Right ventricle myocardium superior (tissue), 1 donor: ENCODE results near the gene GATB. TPM values are rescaled to one million over a fixed set of nuclear protein-coding genes. Genes with fewer than 3 reads are reported as not detected.
A peak's percentile ranks its signal among the peaks of the same experiment; 100 is the strongest.

Source experiments
- ATAC-seq: fragments of 200-7000 bp; cut with Tn5 transposase; one replicate; pipeline ENCODE4 v1.9.1; 2020; ENCODE audit warnings: mild to moderate bottlenecking; ENCODE audit not compliant: poor library complexity
- DNase-seq: peaks from one replicate; pipeline ENCODE4 v3.0.0-alpha.2; 2020
- intact Hi-C: fragments of 100-400 bp; cut with DNase I; formaldehyde crosslinking; loops from one replicate; pipeline ENCODE4 v1.11.2; 2022
- total RNA-seq: library from RNA; stranded (reverse); fragmentation: NEBNext Ultra II Directional; extraction: Animal tissue kit (Norgen Biotek cat#: 25700); gene quantifications from one replicate; pipeline ENCODE4 v1.2.1, GENCODE V29; 2021
- donor health status: DM: no; HTN: yes; CAD: no; lungs with severe emphysema.

GATB gene
- total RNA-seq, 1 donor from 2014 or later: 147 TPM

DNA sequence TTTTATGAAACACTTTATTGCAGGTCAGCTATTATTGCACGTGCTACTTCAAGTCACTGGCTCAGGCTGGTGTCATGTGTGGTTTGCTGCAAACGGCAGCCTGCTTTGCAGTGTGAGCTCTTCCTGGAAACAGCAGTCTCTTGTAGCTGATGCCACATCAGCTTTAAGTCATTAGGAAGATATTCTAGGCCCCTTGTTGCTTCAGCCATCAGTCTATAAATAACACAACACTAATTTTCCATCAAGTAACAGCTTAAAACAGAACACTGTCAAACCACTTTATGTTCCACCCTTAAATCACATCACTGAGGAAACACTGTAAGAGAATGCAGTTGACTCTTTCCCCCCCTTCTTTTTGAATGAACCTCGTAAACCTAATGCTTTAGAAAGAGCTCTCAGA is 93.8 kb downstream of the GATB start:
- intact Hi-C loops: no loop called here
- DNase-seq (no peak), ATAC-seq (no peak)

DNA sequence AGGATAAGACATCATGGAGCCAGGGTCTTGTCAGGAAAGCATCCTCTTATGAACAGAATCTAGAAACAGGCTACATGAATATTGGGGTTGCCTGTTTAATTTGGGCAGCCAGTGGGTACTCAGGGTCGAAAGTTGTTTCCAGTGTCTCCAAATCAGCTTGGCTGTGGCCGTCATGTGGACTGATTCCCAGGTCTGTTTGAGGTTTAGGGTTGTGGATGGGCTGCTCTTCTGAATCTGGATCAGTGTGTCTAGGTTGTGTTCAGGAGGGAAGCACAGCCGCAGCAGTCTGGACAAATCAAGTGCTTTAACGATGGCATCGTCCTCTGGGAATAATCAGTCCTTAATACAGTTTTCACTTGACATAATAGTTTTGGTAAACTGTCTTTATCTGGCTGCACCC is 94.3 kb downstream of the GATB start:
- DNase-seq (no peak), ATAC-seq (no peak)
- intact Hi-C loops: no loop called here

DNA sequence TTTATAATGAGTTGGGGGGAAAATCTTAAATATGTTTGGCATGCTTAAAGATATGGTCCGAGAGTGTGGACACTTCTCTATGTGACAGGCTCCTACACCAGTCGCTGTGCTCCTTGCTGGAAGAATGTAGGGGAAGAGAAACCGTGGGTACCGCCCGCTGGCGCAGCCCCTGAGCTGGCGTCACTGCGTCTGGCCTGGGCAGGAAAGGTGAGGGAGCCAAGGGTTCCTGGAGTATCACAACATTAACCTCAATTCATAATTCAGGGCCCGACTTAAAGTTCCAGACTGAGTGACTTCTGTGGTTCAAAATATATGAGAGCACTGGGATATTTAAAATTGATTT is 95.1 kb downstream of the GATB start:
- ATAC-seq (no peak), DNase-seq (no peak)
- intact Hi-C loops: no loop called here

GRCh38 chr4:151665022-151665784 is 95.6 kb downstream of the GATB start:
- DNase-seq (no peak), ATAC-seq (no peak)
- intact Hi-C loops: no loop called here

DNA sequence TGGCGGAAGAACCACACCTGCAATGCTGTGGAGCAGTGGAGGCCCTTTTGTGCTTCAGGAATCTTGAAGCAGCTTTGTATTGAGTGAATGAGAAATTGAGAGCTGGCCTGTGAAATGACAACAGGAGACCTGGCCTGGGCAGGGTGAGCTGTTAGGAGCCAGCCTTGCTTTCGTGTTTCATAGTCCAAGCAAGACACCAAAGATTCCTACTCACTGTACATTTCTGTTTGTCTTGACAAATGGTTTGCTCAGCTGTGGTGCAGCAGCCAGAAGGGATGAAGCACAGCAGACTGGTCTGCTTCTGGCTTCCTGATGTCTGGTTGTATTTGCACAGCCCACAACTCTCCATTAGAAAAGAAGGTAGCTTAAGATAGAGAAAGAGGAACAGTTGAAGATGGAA is 96.5 kb downstream of the GATB start:
- no peak for DNase-seq
- intact Hi-C loops: no loop called here
- no peak for ATAC-seq

DNA sequence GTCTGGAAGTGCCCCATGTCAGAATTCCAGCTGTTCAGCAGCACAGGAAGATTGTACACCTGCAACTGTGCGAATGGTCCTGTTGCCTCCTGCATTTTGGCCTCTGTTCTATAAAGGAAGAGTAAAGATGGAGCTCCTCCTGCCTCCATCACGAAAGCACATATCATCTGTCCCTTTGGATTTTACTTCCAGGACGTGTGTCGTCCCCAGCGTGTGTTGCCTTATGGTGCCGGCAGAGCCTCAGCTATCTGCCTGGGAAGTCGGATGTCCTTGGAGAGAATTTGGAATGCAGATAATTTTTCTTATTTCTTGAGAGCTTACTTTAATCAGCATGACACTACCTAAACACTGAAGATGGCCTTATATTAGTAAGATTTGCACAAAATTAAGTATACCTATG is 97.7 kb downstream of the GATB start:
- DNase-seq (no peak), ATAC-seq (no peak)
- intact Hi-C loops: no loop called here

DNA sequence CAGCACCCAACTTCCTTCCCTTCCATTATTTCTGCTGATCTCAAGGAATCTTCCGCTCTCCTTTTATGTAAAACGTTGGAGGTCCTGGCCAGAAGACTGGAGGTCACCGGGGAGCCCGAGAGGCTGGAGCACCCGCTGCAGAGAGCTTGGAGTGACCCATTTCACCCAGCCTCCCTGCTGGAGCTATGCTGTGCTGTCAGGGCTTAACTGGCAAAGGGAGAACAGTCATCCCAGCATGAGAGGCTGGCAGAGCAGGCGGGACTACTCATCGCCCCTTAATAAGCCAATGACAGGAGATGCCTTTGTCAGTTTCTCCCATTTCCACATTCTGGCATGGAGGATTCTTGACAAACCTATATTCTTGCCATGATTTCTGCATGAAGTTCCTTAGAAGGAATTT is 98.9 kb downstream of the GATB start:
- no peak for DNase-seq
- intact Hi-C loops: no loop called here

DNA sequence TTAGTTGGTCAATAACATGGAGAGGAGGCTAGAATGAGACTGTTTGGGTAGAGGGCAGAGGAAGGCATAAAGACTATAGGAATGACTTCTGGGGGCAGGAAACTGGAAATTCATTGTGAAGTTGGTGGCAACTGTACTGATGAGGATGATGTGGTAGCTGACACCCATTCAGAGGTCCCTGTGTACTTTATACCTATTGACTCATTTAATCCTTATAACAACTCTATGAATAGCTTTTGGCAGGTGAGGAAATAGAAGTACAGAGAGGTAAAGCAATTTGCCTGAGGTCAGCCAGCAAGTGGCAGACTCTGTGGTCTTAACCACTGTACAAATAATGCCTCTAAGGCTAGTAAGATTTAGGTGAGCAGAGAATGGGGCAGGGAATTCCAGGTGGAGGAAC is 100.1 kb downstream of the GATB start:
- intact Hi-C loops: no loop called here
- ATAC-seq (no peak), DNase-seq (no peak)

More for the DNA sequence above, 98.9 kb downstream of the GATB start:
- no peak for ATAC-seq

DNA sequence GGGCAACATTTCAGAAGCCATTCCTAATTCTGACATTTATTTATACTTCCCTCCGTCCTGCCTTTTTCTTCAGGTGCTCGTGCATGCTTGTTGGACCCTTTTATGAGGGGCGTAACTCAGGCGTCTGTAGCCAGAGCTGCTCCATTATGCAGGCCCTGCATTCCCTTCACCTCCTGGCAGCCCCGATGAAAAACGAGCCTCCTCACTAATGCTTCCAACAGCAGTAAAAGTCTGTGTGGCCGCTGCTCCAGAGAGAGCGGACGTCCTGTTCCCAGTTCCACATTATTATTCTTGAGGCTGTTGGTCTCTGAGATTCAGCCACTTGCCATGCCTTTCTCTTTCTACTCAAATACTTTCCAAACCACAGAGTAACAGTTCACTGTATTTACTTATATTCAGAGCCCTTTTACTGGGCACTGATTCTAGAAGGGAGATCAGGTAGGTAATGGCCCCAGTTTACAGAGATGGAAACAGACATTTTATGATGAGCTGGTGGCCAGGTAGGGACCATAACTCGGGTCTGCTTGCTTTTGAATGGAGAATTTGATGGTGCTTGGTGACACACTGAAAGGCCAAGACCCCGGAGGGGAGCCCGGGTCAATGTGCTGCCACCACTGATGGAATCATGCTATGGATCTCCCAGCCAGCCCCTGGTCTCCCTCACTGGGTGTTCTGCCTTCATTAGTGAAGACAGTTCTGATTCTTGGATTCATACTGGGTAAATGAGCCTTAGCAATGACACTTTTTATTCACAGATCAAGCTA is 101.0 kb downstream of the GATB start:
- intact Hi-C loops: no loop called here
- DNase-seq (no peak), ATAC-seq (no peak)

DNA sequence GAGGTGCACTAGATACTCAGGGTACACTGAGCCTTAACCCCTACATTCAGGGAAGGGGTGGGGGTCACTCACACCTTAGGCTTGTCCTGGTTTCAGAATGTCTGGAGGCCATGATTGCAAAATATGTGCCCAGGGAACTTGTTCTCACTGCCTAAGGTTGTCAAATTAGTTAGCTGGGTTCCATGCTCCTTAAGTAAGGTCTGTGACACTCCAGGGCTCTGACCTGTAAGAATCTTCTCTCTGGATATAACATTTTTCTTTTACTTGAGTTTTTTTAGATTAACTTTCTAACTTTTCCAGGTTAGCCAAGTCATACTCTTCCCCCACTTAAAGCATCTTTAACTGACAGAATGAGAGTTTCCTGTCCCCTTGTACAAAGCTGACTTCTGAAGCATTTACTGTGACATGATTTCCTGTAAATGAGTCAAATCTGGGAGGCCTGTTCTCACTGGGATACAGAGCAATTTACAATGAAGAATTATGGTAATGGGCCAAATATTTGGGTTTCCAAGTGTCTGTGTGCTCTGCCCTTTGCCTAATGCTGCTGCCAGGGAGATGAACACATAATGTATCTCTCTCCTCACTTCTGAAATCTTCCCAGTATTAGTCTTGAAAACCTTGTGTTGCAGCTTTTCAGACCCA is 101.7 kb downstream of the GATB start:
- ATAC-seq: no peak
- intact Hi-C loops: no loop called here
- no peak for DNase-seq

GRCh38 chr4:151657896-151658295 is 102.9 kb downstream of the GATB start:
- no peak for ATAC-seq
- DNase-seq: no peak
- intact Hi-C loops: no loop called here

GRCh38 chr4:151656058-151656457 is 104.7 kb downstream of the GATB start:
- intact Hi-C loops: no loop called here
- ATAC-seq (no peak), DNase-seq (no peak)

- DNase-seq (no peak), ATAC-seq (no peak)
- intact Hi-C loops: no loop called here
Observed at GRCh38 chr4:151653548-151653918, 107.3 kb downstream of the GATB start.

DNA sequence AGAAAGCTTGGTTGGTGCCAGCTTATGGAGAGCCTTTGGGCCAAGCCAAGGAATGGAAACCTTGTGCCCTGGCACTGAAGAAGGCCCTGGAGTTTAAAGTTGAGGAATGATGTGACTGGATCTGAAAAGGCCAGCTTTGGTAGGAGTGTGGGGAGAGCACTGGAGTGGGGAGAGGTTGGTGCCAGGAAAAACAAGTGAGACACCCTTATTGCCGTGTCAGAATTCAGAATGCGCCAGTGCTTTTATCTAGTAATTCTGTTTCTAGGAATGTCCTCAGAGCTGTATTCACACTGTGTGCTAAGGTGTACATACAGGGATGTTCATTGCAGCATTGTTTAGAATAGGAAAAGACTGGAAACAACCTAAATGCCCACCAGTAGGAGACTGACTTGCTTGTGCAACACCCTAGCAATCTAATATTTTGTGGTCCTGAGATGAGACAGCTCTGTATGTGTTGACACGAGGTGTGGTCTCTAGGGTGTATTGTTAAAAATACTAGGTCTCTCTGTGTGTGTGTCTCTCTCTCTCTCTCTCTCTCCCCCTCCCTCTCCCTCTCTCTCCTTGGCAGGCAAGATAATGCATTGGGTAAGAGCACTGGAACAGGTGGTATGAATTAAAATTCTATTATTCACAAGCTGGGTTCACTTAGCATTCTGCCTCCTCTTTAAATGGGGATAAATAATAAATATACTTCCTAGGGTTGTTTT is 107.8 kb downstream of the GATB start:
- intact Hi-C loops: no loop called here
- ATAC-seq (peak; percentile 52), DNase-seq (no peak)

DNA sequence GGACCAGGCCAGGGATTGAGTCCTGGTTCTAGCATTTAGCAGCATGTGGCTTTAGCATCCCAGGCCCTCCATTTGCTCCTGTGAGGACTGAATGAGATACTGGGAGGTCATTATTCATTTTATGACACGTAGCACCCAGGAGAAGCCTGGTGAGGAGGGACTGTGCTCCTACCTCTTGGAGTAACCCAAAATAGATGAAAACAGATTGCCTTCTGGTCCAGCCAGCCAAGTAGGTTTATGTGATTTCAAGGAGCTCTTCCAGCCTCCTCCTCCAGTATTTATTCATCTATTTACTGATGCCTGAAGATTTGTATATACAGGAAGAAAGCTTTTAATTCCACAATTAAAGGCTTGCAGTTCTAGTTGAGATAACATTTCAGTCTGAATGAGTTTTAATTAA is 109.3 kb downstream of the GATB start:
- intact Hi-C loops: no loop called here
- no peak for DNase-seq
- ATAC-seq: no peak

DNA sequence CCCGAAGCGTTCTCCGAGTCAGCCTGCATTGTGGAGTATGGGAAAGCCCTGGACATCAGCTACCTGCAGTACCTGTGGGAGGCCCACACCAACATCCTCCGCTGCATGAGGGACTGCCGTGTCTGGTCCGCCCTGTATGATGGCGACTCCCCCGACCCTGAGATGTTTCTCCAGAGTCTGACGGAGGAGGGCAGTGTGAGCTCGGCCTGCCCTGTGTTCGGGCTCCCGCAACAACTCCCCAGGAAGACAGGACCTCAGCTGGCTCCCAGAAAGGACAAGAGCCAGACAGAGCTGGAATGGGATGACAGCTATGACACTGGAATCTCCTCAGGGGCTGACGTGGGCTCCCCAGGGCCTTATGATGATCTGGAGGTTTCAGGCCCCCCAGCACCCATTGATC is 111.3 kb downstream of the GATB start:
- peak; percentile 34 for ATAC-seq
- DNase-seq: no peak
- intact Hi-C loops: no loop called here

- intact Hi-C loops: no loop called here
- DNase-seq (no peak), ATAC-seq (no peak)
Observed at GRCh38 chr4:151646322-151646721, 114.5 kb downstream of the GATB start.

DNA sequence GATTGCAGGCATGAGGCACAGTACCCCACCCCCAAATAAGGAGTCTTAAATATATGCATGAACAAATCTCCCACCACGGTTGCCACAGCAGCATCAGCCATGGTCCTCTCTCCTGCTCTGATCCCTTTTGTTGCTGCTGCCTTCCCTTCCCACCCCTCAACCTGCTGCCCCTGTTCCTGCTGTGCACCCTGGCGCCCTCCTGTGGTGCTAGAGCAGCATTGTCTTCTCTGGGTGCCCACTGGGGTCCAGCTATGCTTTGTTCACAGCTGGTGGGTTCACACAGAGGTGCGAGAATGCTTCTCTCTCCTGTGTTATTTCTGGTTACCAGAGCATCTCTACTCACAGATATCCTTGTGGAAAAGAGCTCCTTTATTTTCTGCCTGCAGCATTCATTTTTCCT is 116.2 kb downstream of the GATB start:
- intact Hi-C loops: no loop called here
- DNase-seq: no peak
- no peak for ATAC-seq

- ATAC-seq: no peak
- no peak for DNase-seq
- intact Hi-C loops: no loop called here
Observed at GRCh38 chr4:151643564-151643963, 117.2 kb downstream of the GATB start.

GRCh38 chr4:151641983-151642382 is 118.8 kb downstream of the GATB start:
- no peak for ATAC-seq
- no peak for DNase-seq
- intact Hi-C loops: no loop called here
